GM11168 (cell line): ENCODE results near the gene PLEKHB2.
"Not testable (repeated sequence)": the region's sequence is repeated elsewhere in the genome, so short reads cannot be mapped to it uniquely, and the experiment has no call there.

Experiments
- in situ Hi-C: fragments of 300-500 bp; cut with MboI; formaldehyde crosslinking; loops from one replicate; pipeline ENCODE4 v1.12.0; 2022; ENCODE audit warnings: low sequenced_read_pairs; ENCODE audit not compliant: unreplicated experiment

The PLEKHB2 gene

GRCh38 chr2:131193421-131193820 is 88.3 kb downstream of the PLEKHB2 start:
- in situ Hi-C loops, result not testable (repeated sequence)

- in situ Hi-C loops, result not testable (repeated sequence)
These were observed 91.0 kb downstream of the PLEKHB2 start for GRCh38 chr2:131196186-131196585.
